ENCODE data around the gene PNMA8A. TPM values are rescaled to one million over a fixed set of nuclear protein-coding genes. Genes with fewer than 3 reads are reported as not detected.
A peak's percentile ranks its signal among the peaks of the same experiment; 100 is the strongest.

PNMA8A gene
- total RNA-seq, 2 donors from 2014 or later = 13.9 to 16.5 TPM

GRCh38 chr19:46475986-46476385 lies 4.6 kb upstream of the PNMA8A start:
- DNase-seq (no peak), ATAC-seq (no peak)
- intact Hi-C loops (cut with DNase I) = no loop called here

- intact Hi-C loops (cut with DNase I) = no loop called here
- DNase-seq = no peak
- no peak for ATAC-seq
Measured at GRCh38 chr19:46474211-46474610, 2.8 kb upstream of the PNMA8A start.

- DNase-seq (no peak), ATAC-seq (no peak)
- intact Hi-C loops (cut with DNase I) = no loop called here
Measured at GRCh38 chr19:46472592-46472991, 1.2 kb upstream of the PNMA8A start.

GRCh38 chr19:46471811-46472543 lies 614 bp upstream of the PNMA8A start:
- DNase-seq (no peak), ATAC-seq (no peak)
- intact Hi-C loops (cut with DNase I) = no loop called here

- DNase-seq (no peak), ATAC-seq (no peak)
- intact Hi-C loops (cut with DNase I) = no loop called here
Measured at GRCh38 chr19:46470376-46470775, 987 bp downstream of the PNMA8A start.

GRCh38 chr19:46469541-46470185 lies 1.7 kb downstream of the PNMA8A start:
- DNase-seq (no peak), ATAC-seq (no peak)
- intact Hi-C loops (cut with DNase I) = no loop called here

- ATAC-seq (peak in 1 of 2 donors; percentile 19), DNase-seq (peak; percentile 72)
- intact Hi-C loops (cut with DNase I) = no loop called here
Measured at GRCh38 chr19:46466536-46467196, 4.7 kb downstream of the PNMA8A start.

- intact Hi-C loops (cut with DNase I) = no loop called here
- DNase-seq = no peak
- ATAC-seq = no peak
Measured at GRCh38 chr19:46463516-46463915, 7.8 kb downstream of the PNMA8A start.

- ATAC-seq = no peak
- DNase-seq = no peak
- intact Hi-C loops (cut with DNase I) = no loop called here
Measured at GRCh38 chr19:46461537-46461936, 9.8 kb downstream of the PNMA8A start.

GRCh38 chr19:46460981-46461380 lies 10.4 kb downstream of the PNMA8A start:
- intact Hi-C loops (cut with DNase I) = no loop called here
- ATAC-seq (no peak), DNase-seq (no peak)

- DNase-seq (no peak), ATAC-seq (no peak)
- intact Hi-C loops (cut with DNase I) = no loop called here
Measured at GRCh38 chr19:46460055-46460454, 11.3 kb downstream of the PNMA8A start.

GRCh38 chr19:46456930-46457329 lies 14.4 kb downstream of the PNMA8A start:
- intact Hi-C loops (cut with DNase I) = no loop called here
- no peak for ATAC-seq
- no peak for DNase-seq

- DNase-seq (no peak), ATAC-seq (no peak)
- intact Hi-C loops (cut with DNase I) = no loop called here
Measured at GRCh38 chr19:46454244-46454643, 17.1 kb downstream of the PNMA8A start.

GRCh38 chr19:46453661-46454060 lies 17.7 kb downstream of the PNMA8A start:
- no peak for ATAC-seq
- no peak for DNase-seq
- intact Hi-C loops (cut with DNase I) = no loop called here

GRCh38 chr19:46452186-46452585 lies 19.2 kb downstream of the PNMA8A start:
- ATAC-seq (no peak), DNase-seq (no peak)
- intact Hi-C loops (cut with DNase I) = no loop called here

GRCh38 chr19:46451352-46451751 lies 20.0 kb downstream of the PNMA8A start:
- DNase-seq = no peak
- peak; percentile 50 to 69 for ATAC-seq
- intact Hi-C loops (cut with DNase I) = no loop called here

GRCh38 chr19:46450737-46451136 lies 20.6 kb downstream of the PNMA8A start:
- intact Hi-C loops (cut with DNase I) = no loop called here
- ATAC-seq (no peak), DNase-seq (no peak)

GRCh38 chr19:46449228-46449627 lies 22.1 kb downstream of the PNMA8A start:
- ATAC-seq (peak in 1 of 2 donors; percentile 14), DNase-seq (no peak)
- intact Hi-C loops (cut with DNase I) = no loop called here

- ATAC-seq = no peak
- DNase-seq = no peak
- intact Hi-C loops (cut with DNase I) = no loop called here
Measured at GRCh38 chr19:46448601-46449000, 22.8 kb downstream of the PNMA8A start.

- ATAC-seq (peak; percentile 65 to 72), DNase-seq (no peak)
- intact Hi-C loops (cut with DNase I) = no loop called here
Measured at GRCh38 chr19:46447824-46448223, 23.5 kb downstream of the PNMA8A start.

GRCh38 chr19:46447006-46447405 lies 24.4 kb downstream of the PNMA8A start:
- no peak for ATAC-seq
- intact Hi-C loops (cut with DNase I) = no loop called here
- no peak for DNase-seq
